Thyroid gland (tissue), 4 donors: ENCODE data around the gene SPDEF.

ENCODE experiments used
- POLR2A ChIP-seq, 2 donors: fragments of 450-650 bp; IDR thresholded peaks; one replicate each; pipeline ENCODE4 v1.6.1; 2017; ENCODE audit warnings: antibody characterized with exemption in 2 of 2, mild to moderate bottlenecking in 2 of 2, moderate library complexity in 1 of 2
- TF ChIP-seq, protein P1 (sequence below), 6 experiments: fragments of 200-600 bp in 3 of 6; fragments of 450-650 bp in 3 of 6; sonication (generic) in 3 of 6; IDR thresholded peaks; one replicate each; pipeline ENCODE4 v1.5.1; 2016 to 2019; ENCODE audit warnings: antibody characterized with exemption in 6 of 6, mild to moderate bottlenecking in 2 of 6, inconsistent platforms in 1 of 6, moderate library complexity in 1 of 6

DNA sequence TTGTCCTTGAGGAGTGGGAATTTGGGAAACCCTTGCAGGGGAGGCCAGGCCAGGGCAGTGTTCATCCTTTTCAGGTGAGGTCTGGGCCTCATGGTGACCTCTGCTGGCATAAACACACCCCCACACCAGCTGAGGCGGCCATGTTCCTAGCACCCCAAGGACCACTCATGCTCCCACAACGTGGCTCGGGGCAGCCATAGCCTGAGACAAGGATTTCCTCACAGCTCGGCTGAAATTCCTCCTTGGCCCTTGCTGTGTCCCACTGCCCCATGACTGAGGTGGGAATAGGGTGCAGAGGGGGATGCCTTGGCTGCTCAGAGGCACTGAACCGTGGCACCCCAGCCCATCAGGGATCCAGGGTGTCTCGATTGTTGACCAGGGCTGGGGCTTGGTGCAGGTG lies 27.3 kb upstream of the SPDEF start:
- TF ChIP-seq, protein P1, sequence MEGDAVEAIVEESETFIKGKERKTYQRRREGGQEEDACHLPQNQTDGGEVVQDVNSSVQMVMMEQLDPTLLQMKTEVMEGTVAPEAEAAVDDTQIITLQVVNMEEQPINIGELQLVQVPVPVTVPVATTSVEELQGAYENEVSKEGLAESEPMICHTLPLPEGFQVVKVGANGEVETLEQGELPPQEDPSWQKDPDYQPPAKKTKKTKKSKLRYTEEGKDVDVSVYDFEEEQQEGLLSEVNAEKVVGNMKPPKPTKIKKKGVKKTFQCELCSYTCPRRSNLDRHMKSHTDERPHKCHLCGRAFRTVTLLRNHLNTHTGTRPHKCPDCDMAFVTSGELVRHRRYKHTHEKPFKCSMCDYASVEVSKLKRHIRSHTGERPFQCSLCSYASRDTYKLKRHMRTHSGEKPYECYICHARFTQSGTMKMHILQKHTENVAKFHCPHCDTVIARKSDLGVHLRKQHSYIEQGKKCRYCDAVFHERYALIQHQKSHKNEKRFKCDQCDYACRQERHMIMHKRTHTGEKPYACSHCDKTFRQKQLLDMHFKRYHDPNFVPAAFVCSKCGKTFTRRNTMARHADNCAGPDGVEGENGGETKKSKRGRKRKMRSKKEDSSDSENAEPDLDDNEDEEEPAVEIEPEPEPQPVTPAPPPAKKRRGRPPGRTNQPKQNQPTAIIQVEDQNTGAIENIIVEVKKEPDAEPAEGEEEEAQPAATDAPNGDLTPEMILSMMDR (IDR thresholded peaks at IDR 0.05): peak in 1 of 6 experiments; percentile 12
- no peak for TF ChIP-seq POLR2A (IDR thresholded peaks at IDR 0.05)
